HCT116 (cell line): ENCODE measurements around the gene ACTBL2. TPM values are rescaled to one million over a fixed set of nuclear protein-coding genes. Genes with fewer than 3 reads are reported as not detected.

Experiments
- ATAC-seq: fragments of 200-7000 bp; cut with Tn5 transposase; 2 replicates; pipeline ENCODE4 v1.9.1; 2020; ENCODE audit warnings: mild to moderate bottlenecking, moderate library complexity
- BruUV-seq: library from RNA; stranded (reverse); fragments of 400-500 nt; replicated peaks from 2 replicates; lab custom pipeline; 2021; lab: Mats Ljungman, UMichigan
- CTCF ChIA-PET: fragments of 300-600 bp; sonication (Branson Sonifier 250); formaldehyde crosslinking; loops from one replicate; lab custom pipeline; 2021; ENCODE audit warnings: antibody characterized with exemption; lab: Charles Lee
- POLR2A ChIA-PET: fragments of 300-600, 350-600 bp; sonication (Branson Sonifier 250); formaldehyde crosslinking; loops from one replicate; lab custom pipeline; 2021; ENCODE audit warnings: antibody characterized with exemption; lab: Charles Lee
- RAD21 ChIA-PET, 2 experiments: fragments of 300-600 bp; sonication (Branson Sonifier 250); formaldehyde crosslinking; loops; one replicate each; lab custom pipeline; 2023; ENCODE audit warnings: low total read pairs in 2 of 2; ENCODE audit not compliant: uncharacterized antibody in 2 of 2, unreplicated experiment in 2 of 2, low non-redundant PET in 1 of 2; lab: Charles Lee
- DNase-seq: peaks from one replicate; pipeline ENCODE4 v3.0.0-alpha.2; 2010; ENCODE audit warnings: low read depth, low spot score
- H2AFZ ChIP-seq: fragments of 200-600 bp; shearing (Covaris generic), sonication (generic); 2 replicates; pipeline ENCODE4 v1.6.1; 2017; ENCODE audit warnings: low read depth, mixed run types, mixed read lengths, antibody characterized with exemption, low read length; ENCODE audit not compliant: poor library complexity, severe bottlenecking
- H3K27ac ChIP-seq: 2 replicates; pipeline ENCODE4 v1.5.1; 2012; ENCODE audit warnings: low read depth, low read length
- H3K27me3 ChIP-seq: fragments of 200-600 bp; sonication (generic); 2 replicates; pipeline ENCODE4 v1.6.1; 2016; ENCODE audit warnings: mixed run types, low read length, mixed read lengths; ENCODE audit not compliant: insufficient read depth
- H3K36me3 ChIP-seq, 2 experiments: fragments of 200-500 bp in 1 of 2; fragments of 200-600 bp in 1 of 2; sonication (Bioruptor generic) in 1 of 2; sonication (generic) in 1 of 2; 2 replicates each; pipeline versions ENCODE4 v1.5.1 to v1.6.1; 2014 to 2016; ENCODE audit warnings: low read length in 2 of 2, inconsistent platforms in 1 of 2, mixed read lengths in 1 of 2, mixed run types in 1 of 2; ENCODE audit not compliant: insufficient read depth in 2 of 2, control insufficient read depth in 1 of 2
- H3K4me1 ChIP-seq, 2 experiments: fragments of 200-600 bp in 1 of 2; sonication (generic) in 1 of 2; 2 replicates each; pipeline versions ENCODE4 v1.5.1 to v1.6.1; 2012 to 2017; ENCODE audit warnings: low read length in 2 of 2, inconsistent platforms in 1 of 2, mild to moderate bottlenecking in 1 of 2, mixed read lengths in 1 of 2, mixed run types in 1 of 2, moderate library complexity in 1 of 2; ENCODE audit not compliant: insufficient read depth in 2 of 2, control insufficient read depth in 1 of 2
- H3K4me2 ChIP-seq: fragments of 200-600 bp; sonication (generic); 2 replicates; pipeline ENCODE4 v1.6.1; 2017; ENCODE audit warnings: mixed run types, low read length, mixed read lengths
- H3K4me3 ChIP-seq, 2 experiments: fragments of 200-600 bp in 1 of 2; sonication (generic) in 1 of 2; replicated peaks in 1 of 2; 2 replicates each; pipeline ENCODE4 v1.5.1; 2011 to 2016; ENCODE audit warnings: low read length in 2 of 2, control low read depth in 1 of 2, low read depth in 1 of 2, mild to moderate bottlenecking in 1 of 2, mixed read lengths in 1 of 2, mixed run types in 1 of 2
- H3K79me2 ChIP-seq: fragments of 200-600 bp; sonication (generic); 2 replicates; pipeline ENCODE4 v1.6.1; 2017; ENCODE audit warnings: mild to moderate bottlenecking, mixed run types, low read length, moderate library complexity, mixed read lengths; ENCODE audit not compliant: insufficient read depth
- H3K9ac ChIP-seq: fragments of 200-600 bp; sonication (generic); 2 replicates; pipeline ENCODE4 v1.6.1; 2016; ENCODE audit warnings: low read length, mixed read lengths
- H3K9me2 ChIP-seq: fragments of 200-600 bp; sonication (generic), shearing (Covaris generic); 2 replicates; pipeline ENCODE4 v1.6.1; 2017; ENCODE audit warnings: mixed run types, mild to moderate bottlenecking, moderate library complexity; ENCODE audit not compliant: insufficient read depth
- H3K9me3 ChIP-seq, 2 experiments: fragments of 200-500 bp in 1 of 2; fragments of 200-600 bp in 1 of 2; sonication (Bioruptor generic) in 1 of 2; sonication (generic) in 1 of 2; 2 replicates each; pipeline ENCODE4 v1.6.1; 2014 to 2017; ENCODE audit warnings: low read length in 2 of 2, mixed read lengths in 2 of 2, inconsistent platforms in 1 of 2, low read depth in 1 of 2, mild to moderate bottlenecking in 1 of 2, mixed run types in 1 of 2, moderate library complexity in 1 of 2; ENCODE audit not compliant: control insufficient read depth in 1 of 2, insufficient read depth in 1 of 2
- H4K20me1 ChIP-seq: fragments of 200-600 bp; sonication (generic), shearing (Covaris generic); 2 replicates; pipeline ENCODE4 v1.6.1; 2017; ENCODE audit warnings: mixed run types, mild to moderate bottlenecking, moderate library complexity; ENCODE audit not compliant: insufficient read depth
- CBX3 ChIP-seq: IDR thresholded peaks from 2 replicates; pipeline ENCODE4 v1.6.1; 2012; ENCODE audit warnings: low read depth
- CEBPB ChIP-seq: IDR thresholded peaks from 2 replicates; pipeline ENCODE4 v1.6.1; 2012; ENCODE audit warnings: low read depth
- CTCF ChIP-seq, 3 experiments: fragments of 200-600 bp in 1 of 3; sonication (generic) in 1 of 3; IDR thresholded peaks in 2 of 3; conservative IDR thresholded peaks in 1 of 3; 2 replicates each; pipeline ENCODE4 v1.5.1; 2012 to 2017; ENCODE audit warnings: low read depth in 2 of 3, low read length in 2 of 3, antibody characterized with exemption in 1 of 3, borderline replicate concordance in 1 of 3, control low read depth in 1 of 3, mild to moderate bottlenecking in 1 of 3, mixed read lengths in 1 of 3, mixed run types in 1 of 3, moderate library complexity in 1 of 3; ENCODE audit not compliant: insufficient read depth in 1 of 3
- EGR1 ChIP-seq: IDR thresholded peaks from 2 replicates; pipeline ENCODE4 v1.6.1; 2012; ENCODE audit warnings: low read depth
- ELF1 ChIP-seq: IDR thresholded peaks from 2 replicates; pipeline ENCODE4 v1.6.1; 2012; ENCODE audit warnings: low read depth, borderline replicate concordance
- EZH2 ChIP-seq: fragments of 200-600 bp; sonication (generic); IDR thresholded peaks from 2 replicates; pipeline ENCODE4 v1.6.1; 2017; ENCODE audit warnings: antibody characterized with exemption, mixed run types
- EZH2phosphoT487 ChIP-seq: fragments of 200-600 bp; IDR thresholded peaks from 2 replicates; pipeline ENCODE4 v1.6.1; 2018; ENCODE audit warnings: antibody characterized with exemption, borderline replicate concordance
- JUND ChIP-seq: IDR thresholded peaks from 2 replicates; pipeline ENCODE4 v1.6.1; 2012
- MAX ChIP-seq: IDR thresholded peaks from 2 replicates; pipeline ENCODE4 v1.6.1; 2012
- POLR2A ChIP-seq: IDR thresholded peaks from 2 replicates; pipeline ENCODE4 v1.7.0; 2011; ENCODE audit warnings: borderline replicate concordance; ENCODE audit not compliant: insufficient read depth, insufficient read length; ENCODE audit errors: extremely low read depth
- RAD21 ChIP-seq: IDR thresholded peaks from 2 replicates; pipeline ENCODE4 v1.6.1; 2012; ENCODE audit warnings: low read depth, mild to moderate bottlenecking
- REST ChIP-seq: IDR thresholded peaks from 2 replicates; pipeline ENCODE4 v1.6.1; 2012; ENCODE audit warnings: low read depth
- SIN3A ChIP-seq: IDR thresholded peaks from 2 replicates; pipeline ENCODE4 v1.6.1; 2012; ENCODE audit warnings: low read depth
- SP1 ChIP-seq: IDR thresholded peaks from 2 replicates; pipeline ENCODE4 v1.6.1; 2012; ENCODE audit warnings: low read depth
- SRF ChIP-seq: IDR thresholded peaks from 2 replicates; pipeline ENCODE4 v1.6.1; 2012; ENCODE audit warnings: low read depth
- TCF7L2 ChIP-seq: IDR thresholded peaks from 2 replicates; pipeline ENCODE4 v1.7.0; 2011; ENCODE audit warnings: borderline replicate concordance, inconsistent platforms; ENCODE audit not compliant: insufficient read depth, insufficient read length; ENCODE audit errors: extremely low read depth
- YY1 ChIP-seq: IDR thresholded peaks from 2 replicates; pipeline ENCODE4 v1.6.1; 2011; ENCODE audit warnings: low read length, low read depth, moderate library complexity, mild to moderate bottlenecking; ENCODE audit not compliant: insufficient replicate concordance; ENCODE audit errors: extremely low read depth
- ZBTB33 ChIP-seq: IDR thresholded peaks from 2 replicates; pipeline ENCODE4 v1.6.1; 2011; ENCODE audit warnings: mild to moderate bottlenecking, low read length, moderate library complexity; ENCODE audit not compliant: insufficient replicate concordance; ENCODE audit errors: extremely low read depth
- ZFX ChIP-seq: fragments of 450-650 bp; IDR thresholded peaks from 2 replicates; pipeline ENCODE4 v1.6.1; 2017
- ZNF274 ChIP-seq: fragments of 200-500 bp; sonication (Bioruptor generic); IDR thresholded peaks from 2 replicates; pipeline ENCODE4 v1.6.1; 2014; ENCODE audit warnings: mild to moderate bottlenecking, low read depth, low read length, inconsistent platforms
- intact Hi-C: fragments of 100-400 bp; cut with micrococcal nuclease; formaldehyde crosslinking; loops from 2 replicates; pipeline ENCODE4 v1.10.0; 2022
- total RNA-seq: library from RNA; stranded (reverse); gene quantifications from one replicate; pipeline ENCODE4 v1.2.1, GENCODE V29; 2021; ENCODE audit not compliant: unreplicated experiment

Gene ACTBL2
- total RNA-seq, 1 experiment from 2014 or later = 0.07 TPM

GRCh38 chr5:57448751-57449150 lies 33.9 kb downstream of the ACTBL2 start:
- ATAC-seq (no peak), DNase-seq (no peak)
- Histone ChIP-seq H4K20me1 (no peaks in the 10 kb centered on the region), H3K27me3 (no peaks in the 10 kb centered on the region), H3K4me1 (no peaks in the 10 kb centered on the region), H3K4me3 (no peak overlapping the region), H3K9ac (no peak overlapping the region), H3K36me3 (no peaks in the 10 kb centered on the region), H3K27ac (no peak overlapping the region), H2AFZ (no peak overlapping the region), H3K4me2 (no peak overlapping the region), H3K9me2 (no peaks in the 10 kb centered on the region), H3K9me3 (no peaks in the 10 kb centered on the region), H3K79me2 (no peaks in the 10 kb centered on the region)
- intact Hi-C loops = no loop called here
- RAD21 ChIA-PET = no interaction called here
- CTCF ChIA-PET = no interaction called here
- TF ChIP-seq EZH2phosphoT487 (no peak), YY1 (no peak), SRF (no peak), ZNF274 (no peak), ZFX (no peak), CBX3 (no peak), JUND (no peak), EGR1 (no peak), SIN3A (no peak), SP1 (no peak), MAX (no peak), TCF7L2 (no peak), POLR2A (no peak), ELF1 (no peak), REST (no peak), RAD21 (no peak), EZH2 (no peak), CTCF (IDR thresholded peaks at IDR 0.05 in 2 of 3, conservative IDR thresholded peaks at IDR 0.05 in 1 of 3; ENCODE audit: borderline replicate concordance in 1 of 3, insufficient read depth in 1 of 3, low read depth in 2 of 3, low read length in 2 of 3) (no peak), CEBPB (no peak), ZBTB33 (no peak)
- POLR2A ChIA-PET = no interaction called here
- no TSS peak for BruUV-seq
